ENCODE data around the gene CDH18.

CDH18 gene

GRCh38 chr5:19885040-19885824 lies 102.8 kb downstream of the CDH18 start:
- Histone ChIP-seq H3K36me3 (ENCODE audit: control insufficient read depth, insufficient read depth, low read length) (no peaks in the 10 kb centered on the region), H3K9me3 (ENCODE audit: control insufficient read depth, low read length) (no peaks in the 10 kb centered on the region), H3K4me3 (ENCODE audit: low read length) (no peak overlapping the region), H3K27me3 (ENCODE audit: control insufficient read depth, insufficient read depth, low read length) (no peaks in the 10 kb centered on the region), H3K9ac (ENCODE audit: low read length) (no peak overlapping the region), H3K4me1 (ENCODE audit: control insufficient read depth, insufficient read depth, low read length) (no peaks in the 10 kb centered on the region)

GRCh38 chr5:19880859-19881436 lies 107.1 kb downstream of the CDH18 start:
- Histone ChIP-seq H3K36me3 (ENCODE audit: control insufficient read depth, insufficient read depth, low read length) (no peaks in the 10 kb centered on the region), H3K27me3 (ENCODE audit: control insufficient read depth, insufficient read depth, low read length) (no peaks in the 10 kb centered on the region), H3K9ac (ENCODE audit: low read length) (no peak overlapping the region), H3K4me3 (ENCODE audit: low read length) (no peak overlapping the region), H3K9me3 (ENCODE audit: control insufficient read depth, low read length) (no peaks in the 10 kb centered on the region), H3K4me1 (ENCODE audit: control insufficient read depth, insufficient read depth, low read length) (no peaks in the 10 kb centered on the region)

- H3K27me3 ChIP-seq (ENCODE audit: control insufficient read depth, insufficient read depth, low read length) = no peaks in the 10 kb centered on the region
- H3K4me1 ChIP-seq (ENCODE audit: control insufficient read depth, insufficient read depth, low read length) = no peaks in the 10 kb centered on the region
- no peaks in the 10 kb centered on the region for H3K36me3 ChIP-seq (ENCODE audit: control insufficient read depth, insufficient read depth, low read length)
Observed at GRCh38 chr5:19880458-19880857, 107.5 kb downstream of the CDH18 start.

GRCh38 chr5:19874811-19875210 lies 113.2 kb downstream of the CDH18 start:
- no peaks in the 10 kb centered on the region for H3K27me3 ChIP-seq (ENCODE audit: control insufficient read depth, insufficient read depth, low read length)
- H3K9me3 ChIP-seq (ENCODE audit: control insufficient read depth, low read length) = no peaks in the 10 kb centered on the region
- H3K9ac ChIP-seq (ENCODE audit: low read length) = no peak overlapping the region
- no peak overlapping the region for H3K4me3 ChIP-seq (ENCODE audit: low read length)
- H3K36me3 ChIP-seq (ENCODE audit: control insufficient read depth, insufficient read depth, low read length) = no peaks in the 10 kb centered on the region
- H3K4me1 ChIP-seq (ENCODE audit: control insufficient read depth, insufficient read depth, low read length) = no peaks in the 10 kb centered on the region

More at GRCh38 chr5:19880458-19880857, 107.5 kb downstream of the CDH18 start:
- no peak overlapping the region for H3K4me3 ChIP-seq (ENCODE audit: low read length)
- no peaks in the 10 kb centered on the region for H3K9me3 ChIP-seq (ENCODE audit: control insufficient read depth, low read length)
- H3K9ac ChIP-seq (ENCODE audit: low read length) = no peak overlapping the region

GRCh38 chr5:19866090-19866450 lies 121.9 kb downstream of the CDH18 start:
- H3K9me3 ChIP-seq (ENCODE audit: control insufficient read depth, low read length) = no peaks in the 10 kb centered on the region
- no peaks in the 10 kb centered on the region for H3K27me3 ChIP-seq (ENCODE audit: control insufficient read depth, insufficient read depth, low read length)
- H3K36me3 ChIP-seq (ENCODE audit: control insufficient read depth, insufficient read depth, low read length) = no peaks in the 10 kb centered on the region
- no peaks in the 10 kb centered on the region for H3K4me1 ChIP-seq (ENCODE audit: control insufficient read depth, insufficient read depth, low read length)
- no peak overlapping the region for H3K4me3 ChIP-seq (ENCODE audit: low read length)
- H3K9ac ChIP-seq (ENCODE audit: low read length) = no peak overlapping the region

- no peak overlapping the region for H3K9ac ChIP-seq (ENCODE audit: low read length)
- H3K27me3 ChIP-seq (ENCODE audit: control insufficient read depth, insufficient read depth, low read length) = no peaks in the 10 kb centered on the region
- no peaks in the 10 kb centered on the region for H3K36me3 ChIP-seq (ENCODE audit: control insufficient read depth, insufficient read depth, low read length)
- H3K4me3 ChIP-seq (ENCODE audit: low read length) = no peak overlapping the region
- H3K9me3 ChIP-seq (ENCODE audit: control insufficient read depth, low read length) = no peaks in the 10 kb centered on the region
- H3K4me1 ChIP-seq (ENCODE audit: control insufficient read depth, insufficient read depth, low read length) = no peaks in the 10 kb centered on the region
Observed at GRCh38 chr5:19865336-19866089, 122.5 kb downstream of the CDH18 start.

- no peak overlapping the region for H3K9ac ChIP-seq (ENCODE audit: low read length)
- H3K4me3 ChIP-seq (ENCODE audit: low read length) = no peak overlapping the region
- H3K9me3 ChIP-seq (ENCODE audit: control insufficient read depth, low read length) = no peaks in the 10 kb centered on the region
- no peaks in the 10 kb centered on the region for H3K4me1 ChIP-seq (ENCODE audit: control insufficient read depth, insufficient read depth, low read length)
- H3K27me3 ChIP-seq (ENCODE audit: control insufficient read depth, insufficient read depth, low read length) = no peaks in the 10 kb centered on the region
- H3K36me3 ChIP-seq (ENCODE audit: control insufficient read depth, insufficient read depth, low read length) = no peaks in the 10 kb centered on the region
Observed at GRCh38 chr5:19862711-19863110, 125.3 kb downstream of the CDH18 start.

- H3K4me1 ChIP-seq (ENCODE audit: control insufficient read depth, insufficient read depth, low read length) = no peaks in the 10 kb centered on the region
- H3K9me3 ChIP-seq (ENCODE audit: control insufficient read depth, low read length) = no peaks in the 10 kb centered on the region
- no peaks in the 10 kb centered on the region for H3K36me3 ChIP-seq (ENCODE audit: control insufficient read depth, insufficient read depth, low read length)
- H3K4me3 ChIP-seq (ENCODE audit: low read length) = no peak overlapping the region
- no peak overlapping the region for H3K9ac ChIP-seq (ENCODE audit: low read length)
- no peaks in the 10 kb centered on the region for H3K27me3 ChIP-seq (ENCODE audit: control insufficient read depth, insufficient read depth, low read length)
Observed at GRCh38 chr5:19859020-19859419, 129.0 kb downstream of the CDH18 start.

- H3K36me3 ChIP-seq (ENCODE audit: control insufficient read depth, insufficient read depth, low read length) = no peaks in the 10 kb centered on the region
- no peaks in the 10 kb centered on the region for H3K4me1 ChIP-seq (ENCODE audit: control insufficient read depth, insufficient read depth, low read length)
- H3K4me3 ChIP-seq (ENCODE audit: low read length) = no peak overlapping the region
- H3K9me3 ChIP-seq (ENCODE audit: control insufficient read depth, low read length) = no peaks in the 10 kb centered on the region
- H3K27me3 ChIP-seq (ENCODE audit: control insufficient read depth, insufficient read depth, low read length) = no peaks in the 10 kb centered on the region
- no peak overlapping the region for H3K9ac ChIP-seq (ENCODE audit: low read length)
Observed at GRCh38 chr5:19855931-19856330, 132.1 kb downstream of the CDH18 start.

GRCh38 chr5:19855453-19855852 lies 132.5 kb downstream of the CDH18 start:
- no peaks in the 10 kb centered on the region for H3K36me3 ChIP-seq (ENCODE audit: control insufficient read depth, insufficient read depth, low read length)
- H3K4me3 ChIP-seq (ENCODE audit: low read length) = no peak overlapping the region
- no peak overlapping the region for H3K9ac ChIP-seq (ENCODE audit: low read length)
- H3K4me1 ChIP-seq (ENCODE audit: control insufficient read depth, insufficient read depth, low read length) = no peaks in the 10 kb centered on the region
- H3K27me3 ChIP-seq (ENCODE audit: control insufficient read depth, insufficient read depth, low read length) = no peaks in the 10 kb centered on the region
- H3K9me3 ChIP-seq (ENCODE audit: control insufficient read depth, low read length) = no peaks in the 10 kb centered on the region

GRCh38 chr5:19855031-19855430 lies 133.0 kb downstream of the CDH18 start:
- no peak overlapping the region for H3K9ac ChIP-seq (ENCODE audit: low read length)
- H3K36me3 ChIP-seq (ENCODE audit: control insufficient read depth, insufficient read depth, low read length) = no peaks in the 10 kb centered on the region
- no peaks in the 10 kb centered on the region for H3K27me3 ChIP-seq (ENCODE audit: control insufficient read depth, insufficient read depth, low read length)
- no peaks in the 10 kb centered on the region for H3K4me1 ChIP-seq (ENCODE audit: control insufficient read depth, insufficient read depth, low read length)
- H3K4me3 ChIP-seq (ENCODE audit: low read length) = no peak overlapping the region
- H3K9me3 ChIP-seq (ENCODE audit: control insufficient read depth, low read length) = no peaks in the 10 kb centered on the region

GRCh38 chr5:19853616-19854240 lies 134.3 kb downstream of the CDH18 start:
- no peak overlapping the region for H3K9ac ChIP-seq (ENCODE audit: low read length)
- no peaks in the 10 kb centered on the region for H3K4me1 ChIP-seq (ENCODE audit: control insufficient read depth, insufficient read depth, low read length)
- no peak overlapping the region for H3K4me3 ChIP-seq (ENCODE audit: low read length)
- no peaks in the 10 kb centered on the region for H3K36me3 ChIP-seq (ENCODE audit: control insufficient read depth, insufficient read depth, low read length)
- no peaks in the 10 kb centered on the region for H3K9me3 ChIP-seq (ENCODE audit: control insufficient read depth, low read length)
- H3K27me3 ChIP-seq (ENCODE audit: control insufficient read depth, insufficient read depth, low read length) = no peaks in the 10 kb centered on the region
